DOHH2 (cell line): ENCODE results near the gene GFI1B.

Experiments
- H3F3A ChIP-seq: fragments of 200-600 bp; sonication (generic), shearing (Covaris generic); 2 replicates; pipeline ENCODE4 v1.6.0; 2016; ENCODE audit warnings: antibody characterized with exemption, mild to moderate bottlenecking; ENCODE audit not compliant: control insufficient read depth, insufficient read depth
- H3K27ac ChIP-seq: fragments of 200-600 bp; sonication (generic); 2 replicates; pipeline ENCODE4 v1.5.1; 2014; ENCODE audit warnings: low read depth, mild to moderate bottlenecking, low read length, moderate library complexity
- H3K27me3 ChIP-seq: fragments of 200-600 bp; sonication (generic); 2 replicates; pipeline ENCODE4 v1.6.1; 2014; ENCODE audit warnings: mild to moderate bottlenecking, low read length, mixed read lengths; ENCODE audit not compliant: control insufficient read depth
- H3K36me3 ChIP-seq: fragments of 200-600 bp; sonication (generic); 2 replicates; pipeline ENCODE4 v1.6.1; 2014; ENCODE audit warnings: mild to moderate bottlenecking, low read length, moderate library complexity, mixed read lengths; ENCODE audit not compliant: control insufficient read depth
- H3K4me1 ChIP-seq: fragments of 200-600 bp; sonication (generic); 2 replicates; pipeline ENCODE4 v1.6.1; 2014; ENCODE audit warnings: mild to moderate bottlenecking, low read length, mixed read lengths; ENCODE audit not compliant: control insufficient read depth
- H3K4me2 ChIP-seq: fragments of 200-600 bp; sonication (generic); 2 replicates; pipeline ENCODE4 v1.6.0; 2014; ENCODE audit warnings: mild to moderate bottlenecking, low read length, moderate library complexity
- H3K4me3 ChIP-seq: fragments of 200-600 bp; sonication (generic); 2 replicates; pipeline ENCODE4 v1.5.1; 2014; ENCODE audit warnings: mild to moderate bottlenecking, low read length, mixed read lengths
- H3K79me2 ChIP-seq: fragments of 200-600 bp; sonication (generic); 2 replicates; pipeline ENCODE4 v1.6.1; 2014; ENCODE audit warnings: mild to moderate bottlenecking, low read length, mixed read lengths; ENCODE audit not compliant: control insufficient read depth
- H3K9me2 ChIP-seq: fragments of 200-600 bp; sonication (generic); replicated peaks from 2 replicates; pipeline ENCODE4 v1.6.1; 2014; ENCODE audit warnings: mild to moderate bottlenecking, low read length, mixed read lengths; ENCODE audit not compliant: control insufficient read depth
- H3K9me3 ChIP-seq: fragments of 200-600 bp; sonication (generic); 2 replicates; pipeline ENCODE4 v1.6.1; 2014; ENCODE audit warnings: antibody characterized with exemption, low read length, mixed read lengths; ENCODE audit not compliant: control insufficient read depth, insufficient read depth
- H4K20me1 ChIP-seq: fragments of 200-600 bp; sonication (generic); 2 replicates; pipeline ENCODE4 v1.6.0; 2014; ENCODE audit warnings: low read depth, mild to moderate bottlenecking, antibody characterized with exemption, low read length, moderate library complexity; ENCODE audit not compliant: control insufficient read depth, insufficient read depth
- EZH2phosphoT487 ChIP-seq: fragments of 200-600 bp; sonication (generic); IDR thresholded peaks from 2 replicates; pipeline ENCODE4 v1.6.1; 2017; ENCODE audit warnings: borderline replicate concordance, mild to moderate bottlenecking, antibody characterized with exemption, low read length, moderate library complexity, mixed read lengths
- TF ChIP-seq, protein P1 (sequence below): fragments of 200-600 bp; sonication (generic); IDR thresholded peaks from one replicate; pipeline ENCODE4 v1.5.1; 2014; ENCODE audit warnings: antibody characterized with exemption, mild to moderate bottlenecking, low read depth, low read length; ENCODE audit not compliant: poor library complexity, severe bottlenecking

The GFI1B gene

DNA sequence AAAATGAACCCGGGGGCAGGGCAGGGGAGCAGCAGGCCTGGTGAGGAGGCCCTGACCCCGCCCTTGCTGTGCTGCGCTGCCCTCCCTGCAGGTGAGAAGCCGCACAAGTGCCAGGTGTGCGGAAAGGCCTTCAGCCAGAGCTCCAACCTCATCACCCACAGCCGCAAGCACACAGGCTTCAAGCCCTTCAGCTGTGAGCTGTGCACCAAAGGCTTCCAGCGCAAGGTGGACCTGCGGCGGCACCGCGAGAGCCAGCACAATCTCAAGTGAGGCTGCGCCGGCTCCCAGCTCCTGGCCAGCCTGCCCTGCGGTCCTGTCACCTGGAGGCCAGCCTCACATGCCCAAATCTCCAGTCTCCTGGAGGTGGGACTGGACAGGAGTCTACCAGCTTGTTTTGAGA is 12.3 kb downstream of the GFI1B start:
- TF ChIP-seq, protein P1, sequence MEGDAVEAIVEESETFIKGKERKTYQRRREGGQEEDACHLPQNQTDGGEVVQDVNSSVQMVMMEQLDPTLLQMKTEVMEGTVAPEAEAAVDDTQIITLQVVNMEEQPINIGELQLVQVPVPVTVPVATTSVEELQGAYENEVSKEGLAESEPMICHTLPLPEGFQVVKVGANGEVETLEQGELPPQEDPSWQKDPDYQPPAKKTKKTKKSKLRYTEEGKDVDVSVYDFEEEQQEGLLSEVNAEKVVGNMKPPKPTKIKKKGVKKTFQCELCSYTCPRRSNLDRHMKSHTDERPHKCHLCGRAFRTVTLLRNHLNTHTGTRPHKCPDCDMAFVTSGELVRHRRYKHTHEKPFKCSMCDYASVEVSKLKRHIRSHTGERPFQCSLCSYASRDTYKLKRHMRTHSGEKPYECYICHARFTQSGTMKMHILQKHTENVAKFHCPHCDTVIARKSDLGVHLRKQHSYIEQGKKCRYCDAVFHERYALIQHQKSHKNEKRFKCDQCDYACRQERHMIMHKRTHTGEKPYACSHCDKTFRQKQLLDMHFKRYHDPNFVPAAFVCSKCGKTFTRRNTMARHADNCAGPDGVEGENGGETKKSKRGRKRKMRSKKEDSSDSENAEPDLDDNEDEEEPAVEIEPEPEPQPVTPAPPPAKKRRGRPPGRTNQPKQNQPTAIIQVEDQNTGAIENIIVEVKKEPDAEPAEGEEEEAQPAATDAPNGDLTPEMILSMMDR = no peak
- no peak for TF ChIP-seq EZH2phosphoT487
- Histone ChIP-seq H3K27ac (no peak overlapping the region), H3K27me3 (no peaks in the 10 kb centered on the region), H3K4me2 (peak overlapping the region; percentile 47), H3K4me3 (no peak overlapping the region), H4K20me1 (no peaks in the 10 kb centered on the region), H3K9me2 (no peaks in the 10 kb centered on the region), H3K79me2 (no peaks in the 10 kb centered on the region), H3K4me1 (peaks cover 40% of the 10 kb centered on the region), H3F3A (no peaks in the 10 kb centered on the region), H3K36me3 (peaks cover 9% of the 10 kb centered on the region), H3K9me3 (no peaks in the 10 kb centered on the region)

- Histone ChIP-seq H3K9me3 (no peaks in the 10 kb centered on the region), H3K79me2 (no peaks in the 10 kb centered on the region), H3K27ac (peak overlapping the region; percentile 44), H3K4me2 (peak overlapping the region; percentile 47), H3K4me3 (peak overlapping the region; percentile 25; the same call in 1 of the 2 replicates), H3K9me2 (no peaks in the 10 kb centered on the region), H3K4me1 (peaks cover 40% of the 10 kb centered on the region), H3F3A (no peaks in the 10 kb centered on the region), H3K36me3 (peaks cover 9% of the 10 kb centered on the region), H4K20me1 (no peaks in the 10 kb centered on the region), H3K27me3 (peaks cover 3% of the 10 kb centered on the region; the same call in 1 of the 2 replicates)
- TF ChIP-seq, protein P1 = no peak
- TF ChIP-seq EZH2phosphoT487 = no peak
These were observed 13.1 kb downstream of the GFI1B start for GRCh38 chr9:132991351-132992300.

DNA sequence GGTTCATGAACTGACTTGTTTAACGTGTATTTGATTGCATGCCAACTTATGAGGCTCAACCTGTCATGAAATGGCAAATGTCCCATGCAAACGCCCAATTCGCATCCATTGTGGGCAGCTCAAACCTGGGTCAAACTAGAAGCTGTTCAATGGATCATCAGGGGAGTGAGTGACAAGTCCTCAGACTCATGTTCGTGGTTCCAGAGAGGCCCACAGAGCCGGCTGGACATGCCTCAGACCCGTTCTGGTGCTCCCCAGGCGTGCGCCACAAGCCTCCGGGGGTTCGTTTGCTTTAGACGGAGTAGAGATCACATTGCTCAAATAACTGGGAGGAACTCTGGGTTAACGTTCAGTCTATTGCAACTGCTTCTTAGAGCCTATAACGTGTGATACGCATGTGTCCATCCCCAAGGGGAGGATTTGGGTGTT is 15.0 kb downstream of the GFI1B start:
- no peaks in the 10 kb centered on the region for H4K20me1 ChIP-seq
- H3K4me2 ChIP-seq = no peak overlapping the region
- H3K4me1 ChIP-seq = peaks cover 40% of the 10 kb centered on the region
- no peaks in the 10 kb centered on the region for H3K79me2 ChIP-seq
- H3K9me3 ChIP-seq = no peaks in the 10 kb centered on the region
- no peak overlapping the region for H3K27ac ChIP-seq
- peaks cover 9% of the 10 kb centered on the region for H3K36me3 ChIP-seq
- H3K9me2 ChIP-seq = no peaks in the 10 kb centered on the region
- no peaks in the 10 kb centered on the region for H3F3A ChIP-seq
- H3K4me3 ChIP-seq = no peak overlapping the region
- TF ChIP-seq, protein P1 = no peak
- TF ChIP-seq EZH2phosphoT487 = no peak
- H3K27me3 ChIP-seq = peaks cover 5% of the 10 kb centered on the region; the same call in 1 of the 2 replicates
